ENCODE data around the gene CUL1.
"Not testable (repeated sequence)": the region's sequence is repeated elsewhere in the genome, so short reads cannot be mapped to it uniquely, and the experiment has no call there.

CUL1 gene

GRCh38 chr7:148697256-148698006 is 1.3 kb upstream of the CUL1 start:
- DNase-seq (ENCODE audit: low read depth in 1 of 2, low spot score in 1 of 2): peak in 1 of 2 donors; percentile 19

- DNase-seq (ENCODE audit: low read depth in 1 of 2, low spot score in 1 of 2): peak in 1 of 2 donors; percentile 6
Observed at GRCh38 chr7:148698007-148698396, 701 bp upstream of the CUL1 start.

- DNase-seq (ENCODE audit: low read depth in 1 of 2, low spot score in 1 of 2): peak; percentile 24 to 34
Observed at GRCh38 chr7:148699024-148699781, 500 bp downstream of the CUL1 start.

- no peak for DNase-seq (ENCODE audit: low read depth in 1 of 2, low spot score in 1 of 2)
Observed at GRCh38 chr7:148699782-148700629, 1.3 kb downstream of the CUL1 start.

GRCh38 chr7:148700661-148701064 is 2.0 kb downstream of the CUL1 start:
- no peak for DNase-seq (ENCODE audit: low read depth in 1 of 2, low spot score in 1 of 2)

GRCh38 chr7:148701414-148701813 is 2.7 kb downstream of the CUL1 start:
- no peak for DNase-seq (ENCODE audit: low read depth in 1 of 2, low spot score in 1 of 2)

GRCh38 chr7:148702876-148703670 is 4.4 kb downstream of the CUL1 start:
- no peak for DNase-seq (ENCODE audit: low read depth in 1 of 2, low spot score in 1 of 2)

- not testable (repeated sequence) for DNase-seq (ENCODE audit: low read depth in 1 of 2, low spot score in 1 of 2)
Observed at GRCh38 chr7:148703671-148703962, 4.9 kb downstream of the CUL1 start.

- no peak for DNase-seq (ENCODE audit: low read depth in 1 of 2, low spot score in 1 of 2)
Observed at GRCh38 chr7:148704189-148704588, 5.5 kb downstream of the CUL1 start.

- no peak for DNase-seq (ENCODE audit: low read depth in 1 of 2, low spot score in 1 of 2)
Observed at GRCh38 chr7:148704970-148705369, 6.3 kb downstream of the CUL1 start.

- no peak for DNase-seq (ENCODE audit: low read depth in 1 of 2, low spot score in 1 of 2)
Observed at GRCh38 chr7:148706368-148706767, 7.7 kb downstream of the CUL1 start.

- no peak for DNase-seq (ENCODE audit: low read depth in 1 of 2, low spot score in 1 of 2)
Observed at GRCh38 chr7:148708026-148708885, 9.6 kb downstream of the CUL1 start.

- no peak for DNase-seq (ENCODE audit: low read depth in 1 of 2, low spot score in 1 of 2)
Observed at GRCh38 chr7:148709014-148709413, 10.3 kb downstream of the CUL1 start.

GRCh38 chr7:148710426-148710825 is 11.7 kb downstream of the CUL1 start:
- not testable (repeated sequence) for DNase-seq (ENCODE audit: low read depth in 1 of 2, low spot score in 1 of 2)

- no peak for DNase-seq (ENCODE audit: low read depth in 1 of 2, low spot score in 1 of 2)
Observed at GRCh38 chr7:148711191-148712102, 12.7 kb downstream of the CUL1 start.

- no peak for DNase-seq (ENCODE audit: low read depth in 1 of 2, low spot score in 1 of 2)
Observed at GRCh38 chr7:148712678-148713329, 14.1 kb downstream of the CUL1 start.

- DNase-seq (ENCODE audit: low read depth in 1 of 2, low spot score in 1 of 2): no peak
Observed at GRCh38 chr7:148714498-148714897, 15.8 kb downstream of the CUL1 start.

- DNase-seq (ENCODE audit: low read depth in 1 of 2, low spot score in 1 of 2): no peak
Observed at GRCh38 chr7:148715027-148715426, 16.3 kb downstream of the CUL1 start.
